Muscle layer of colon (tissue), 2 donors: Measurements from ENCODE around the gene UMAD1.

Source experiments
- H3K27ac ChIP-seq: one replicate; pipeline ENCODE4 v1.7.0; 2013; ENCODE audit warnings: low read depth, mild to moderate bottlenecking, low read length, moderate library complexity
- H3K27me3 ChIP-seq, 2 donors: one replicate each; pipeline ENCODE4 v1.7.0; 2013; ENCODE audit warnings: low read length in 2 of 2, mild to moderate bottlenecking in 2 of 2; ENCODE audit not compliant: insufficient read depth in 2 of 2, control insufficient read depth in 1 of 2
- H3K36me3 ChIP-seq: one replicate; pipeline ENCODE4 v1.7.0; 2013; ENCODE audit warnings: mild to moderate bottlenecking, low read length; ENCODE audit not compliant: insufficient read depth
- H3K4me1 ChIP-seq: one replicate; pipeline ENCODE4 v1.7.0; 2013; ENCODE audit warnings: mild to moderate bottlenecking, low read length; ENCODE audit not compliant: insufficient read depth
- H3K4me3 ChIP-seq, 2 donors: one replicate each; pipeline ENCODE4 v1.7.0; 2013; ENCODE audit warnings: low read length in 2 of 2, low read depth in 1 of 2, mild to moderate bottlenecking in 1 of 2, moderate library complexity in 1 of 2
- H3K9ac ChIP-seq: one replicate; pipeline ENCODE4 v1.7.0; 2013; ENCODE audit warnings: low read length
- H3K9me3 ChIP-seq: one replicate; pipeline ENCODE4 v1.7.0; 2013; ENCODE audit warnings: mild to moderate bottlenecking, low read length
- donor health status: abdominal sarcoma.
- donor health status: Adenocarcinoma of cecum.

UMAD1 gene

GRCh38 chr7:7620644-7621210 is 19.8 kb upstream of the UMAD1 start:
- H3K4me3 ChIP-seq: no peak overlapping the region
- H3K27ac ChIP-seq: no peak overlapping the region
- no peaks in the 10 kb centered on the region for H3K9me3 ChIP-seq
- no peaks in the 10 kb centered on the region for H3K4me1 ChIP-seq
- no peaks in the 10 kb centered on the region for H3K36me3 ChIP-seq
- no peak overlapping the region for H3K9ac ChIP-seq
- H3K27me3 ChIP-seq: no peaks in the 10 kb centered on the region

- Histone ChIP-seq H3K4me1 (no peaks in the 10 kb centered on the region), H3K9ac (no peak overlapping the region), H3K4me3 (no peak overlapping the region), H3K36me3 (no peaks in the 10 kb centered on the region), H3K27ac (no peak overlapping the region), H3K9me3 (no peaks in the 10 kb centered on the region), H3K27me3 (no peaks in the 10 kb centered on the region)
These were observed 12.1 kb upstream of the UMAD1 start for GRCh38 chr7:7628476-7628875.

- no peaks in the 10 kb centered on the region for H3K27me3 ChIP-seq
- no peak overlapping the region for H3K4me3 ChIP-seq
- H3K9ac ChIP-seq: no peak overlapping the region
- no peaks in the 10 kb centered on the region for H3K9me3 ChIP-seq
- H3K27ac ChIP-seq: no peak overlapping the region
- no peaks in the 10 kb centered on the region for H3K4me1 ChIP-seq
- H3K36me3 ChIP-seq: no peaks in the 10 kb centered on the region
These were observed 9.8 kb upstream of the UMAD1 start for GRCh38 chr7:7630626-7631329.

GRCh38 chr7:7639421-7639820 is 1.1 kb upstream of the UMAD1 start:
- Histone ChIP-seq H3K36me3 (no peaks in the 10 kb centered on the region), H3K4me3 (peak overlapping the region in 1 of 2 donors; percentile 90), H3K27ac (peak overlapping the region; percentile 38), H3K9ac (peak overlapping the region; percentile 74), H3K27me3 (no peaks in the 10 kb centered on the region), H3K4me1 (peaks cover 5% of the 10 kb centered on the region), H3K9me3 (no peaks in the 10 kb centered on the region)

- Histone ChIP-seq H3K27me3 (no peaks in the 10 kb centered on the region), H3K4me3 (peak overlapping the region; percentile 90 to 93), H3K4me1 (peaks cover 5% of the 10 kb centered on the region), H3K27ac (peak overlapping the region; percentile 38), H3K9me3 (no peaks in the 10 kb centered on the region), H3K9ac (peak overlapping the region; percentile 74), H3K36me3 (no peaks in the 10 kb centered on the region)
These were observed 718 bp upstream of the UMAD1 start for GRCh38 chr7:7639847-7640220.

GRCh38 chr7:7641129-7641663 is 644 bp downstream of the UMAD1 start:
- Histone ChIP-seq H3K27ac (peak overlapping the region; percentile 92), H3K27me3 (no peaks in the 10 kb centered on the region), H3K4me3 (peak overlapping the region; percentile 90 to 93), H3K4me1 (peaks cover 5% of the 10 kb centered on the region), H3K36me3 (no peaks in the 10 kb centered on the region), H3K9ac (peak overlapping the region; percentile 89), H3K9me3 (no peaks in the 10 kb centered on the region)

- H3K27me3 ChIP-seq: no peaks in the 10 kb centered on the region
- H3K27ac ChIP-seq: no peak overlapping the region
- H3K9ac ChIP-seq: no peak overlapping the region
- no peaks in the 10 kb centered on the region for H3K9me3 ChIP-seq
- H3K4me1 ChIP-seq: peaks cover 5% of the 10 kb centered on the region
- H3K36me3 ChIP-seq: no peaks in the 10 kb centered on the region
- H3K4me3 ChIP-seq: peak overlapping the region in 1 of 2 donors; percentile 90
These were observed 1.5 kb downstream of the UMAD1 start for GRCh38 chr7:7642081-7642480.

GRCh38 chr7:7647495-7648036 is 7.0 kb downstream of the UMAD1 start:
- no peaks in the 10 kb centered on the region for H3K36me3 ChIP-seq
- no peak overlapping the region for H3K9ac ChIP-seq
- no peaks in the 10 kb centered on the region for H3K9me3 ChIP-seq
- no peak overlapping the region for H3K27ac ChIP-seq
- H3K4me1 ChIP-seq: no peaks in the 10 kb centered on the region
- H3K27me3 ChIP-seq: no peaks in the 10 kb centered on the region
- no peak overlapping the region for H3K4me3 ChIP-seq

- H3K9me3 ChIP-seq: no peaks in the 10 kb centered on the region
- no peaks in the 10 kb centered on the region for H3K27me3 ChIP-seq
- no peak overlapping the region for H3K9ac ChIP-seq
- no peaks in the 10 kb centered on the region for H3K36me3 ChIP-seq
- H3K4me3 ChIP-seq: no peak overlapping the region
- peaks cover 4% of the 10 kb centered on the region for H3K4me1 ChIP-seq
- H3K27ac ChIP-seq: no peak overlapping the region
These were observed 10.2 kb downstream of the UMAD1 start for GRCh38 chr7:7650682-7651206.

GRCh38 chr7:7651479-7651878 is 10.9 kb downstream of the UMAD1 start:
- H3K4me3 ChIP-seq: no peak overlapping the region
- H3K4me1 ChIP-seq: peaks cover 4% of the 10 kb centered on the region
- H3K36me3 ChIP-seq: no peaks in the 10 kb centered on the region
- H3K9me3 ChIP-seq: no peaks in the 10 kb centered on the region
- H3K27me3 ChIP-seq: no peaks in the 10 kb centered on the region
- no peak overlapping the region for H3K9ac ChIP-seq
- H3K27ac ChIP-seq: no peak overlapping the region

GRCh38 chr7:7652798-7653540 is 12.4 kb downstream of the UMAD1 start:
- no peak overlapping the region for H3K9ac ChIP-seq
- no peaks in the 10 kb centered on the region for H3K9me3 ChIP-seq
- peaks cover 4% of the 10 kb centered on the region for H3K4me1 ChIP-seq
- H3K4me3 ChIP-seq: no peak overlapping the region
- H3K27me3 ChIP-seq: no peaks in the 10 kb centered on the region
- H3K36me3 ChIP-seq: no peaks in the 10 kb centered on the region
- no peak overlapping the region for H3K27ac ChIP-seq
